Upper lobe of right lung (tissue), 1 donor: ENCODE measurements around the gene SQSTM1. TPM values are rescaled to one million over a fixed set of nuclear protein-coding genes. Genes with fewer than 3 reads are reported as not detected.

Source experiments
- ATAC-seq: fragments of 200-7000 bp; cut with Tn5 transposase; one replicate; pipeline ENCODE4 v1.9.1; 2020; ENCODE audit warnings: mild to moderate bottlenecking, moderate library complexity
- DNase-seq: peaks from one replicate; pipeline ENCODE4 v3.0.0-alpha.2; 2020
- H3K27ac ChIP-seq: fragments of 200-600 bp; one replicate; pipeline ENCODE4 v1.8.0; 2022
- H3K27me3 ChIP-seq: fragments of 200-600 bp; one replicate; pipeline ENCODE4 v1.8.0; 2022; ENCODE audit warnings: mild to moderate bottlenecking
- H3K36me3 ChIP-seq: fragments of 200-600 bp; one replicate; pipeline ENCODE4 v1.8.0; 2022
- H3K4me1 ChIP-seq: fragments of 200-600 bp; one replicate; pipeline ENCODE4 v1.8.0; 2022
- H3K4me3 ChIP-seq: fragments of 200-600 bp; one replicate; pipeline ENCODE4 v1.8.0; 2022; ENCODE audit warnings: mild to moderate bottlenecking
- H3K9me3 ChIP-seq: fragments of 200-600 bp; one replicate; pipeline ENCODE4 v1.8.0; 2022
- CTCF ChIP-seq: fragments of 200-600 bp; IDR thresholded peaks from one replicate; pipeline ENCODE4 v1.8.0; 2022; ENCODE audit warnings: antibody characterized with exemption
- intact Hi-C: fragments of 100-400 bp; cut with DNase I; formaldehyde crosslinking; loops from one replicate; pipeline ENCODE4 v1.11.0; 2022
- total RNA-seq: library from RNA; stranded (reverse); fragmentation: NEBNext Ultra II Directional; extraction: Animal tissue kit (Norgen Biotek cat#: 25700); gene quantifications from one replicate; pipeline ENCODE4 v1.2.1, GENCODE V29; 2021
- donor health status: DM: no; HTN: yes; CAD: no; lungs with severe emphysema.

The SQSTM1 gene
- total RNA-seq, 1 donor from 2014 or later: 501 TPM

GRCh38 chr5:179798771-179799643, 21.7 kb upstream of the SQSTM1 start:
- TF ChIP-seq CTCF: no peak
- Histone ChIP-seq H3K27me3 (no peaks in the 10 kb centered on the region), H3K36me3 (peaks cover 45% of the 10 kb centered on the region), H3K27ac (no peak overlapping the region), H3K4me3 (no peak overlapping the region), H3K9me3 (no peaks in the 10 kb centered on the region), H3K4me1 (peaks cover 35% of the 10 kb centered on the region)
- intact Hi-C loops: loop anchor here (5.0 kb wide), 1 partner anchor 37 kb away; no protein-coding TSS in a partner anchor
- no peak for DNase-seq
- no peak for ATAC-seq

DNA sequence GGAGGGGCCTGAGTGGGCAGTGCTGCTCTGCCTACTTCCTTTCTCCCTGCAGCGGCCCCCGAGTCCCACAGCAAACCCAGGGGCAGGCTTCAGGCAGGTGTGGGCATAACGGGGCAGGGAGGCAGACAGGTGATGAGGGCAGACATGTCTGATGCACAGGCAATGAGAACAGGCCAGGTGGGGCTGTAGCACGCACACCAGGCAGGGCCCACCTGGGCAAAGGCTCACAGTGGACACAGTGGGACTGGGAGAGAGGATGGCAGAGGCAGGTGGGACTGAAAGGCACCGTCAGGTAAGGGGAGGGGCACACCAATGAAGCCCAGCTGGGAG, 21.1 kb upstream of the SQSTM1 start:
- DNase-seq (no peak), ATAC-seq (no peak)
- intact Hi-C loops: loop anchor here (5.0 kb wide), 1 partner anchor 37 kb away; no protein-coding TSS in a partner anchor

GRCh38 chr5:179800071-179800695, 20.5 kb upstream of the SQSTM1 start:
- Histone ChIP-seq H3K27me3 (no peaks in the 10 kb centered on the region), H3K9me3 (no peaks in the 10 kb centered on the region), H3K27ac (no peak overlapping the region), H3K4me1 (peaks cover 35% of the 10 kb centered on the region), H3K36me3 (peaks cover 45% of the 10 kb centered on the region), H3K4me3 (no peak overlapping the region)
- DNase-seq (no peak), ATAC-seq (no peak)
- no peak for TF ChIP-seq CTCF
- intact Hi-C loops: no loop called here

More for the DNA sequence above, 21.1 kb upstream of the SQSTM1 start:
- Histone ChIP-seq H3K4me1 (peaks cover 35% of the 10 kb centered on the region), H3K27ac (no peak overlapping the region), H3K9me3 (no peaks in the 10 kb centered on the region), H3K4me3 (no peak overlapping the region), H3K27me3 (no peaks in the 10 kb centered on the region), H3K36me3 (peaks cover 45% of the 10 kb centered on the region)
- TF ChIP-seq CTCF: no peak

GRCh38 chr5:179800696-179801201, 20.0 kb upstream of the SQSTM1 start:
- ATAC-seq: no peak
- Histone ChIP-seq H3K27ac (no peak overlapping the region), H3K9me3 (no peaks in the 10 kb centered on the region), H3K27me3 (no peaks in the 10 kb centered on the region), H3K4me1 (peaks cover 34% of the 10 kb centered on the region), H3K36me3 (peaks cover 45% of the 10 kb centered on the region), H3K4me3 (no peak overlapping the region)
- intact Hi-C loops: no loop called here
- TF ChIP-seq CTCF: no peak
- DNase-seq: no peak

GRCh38 chr5:179801304-179802206, 19.1 kb upstream of the SQSTM1 start:
- ATAC-seq: peak; percentile 53
- intact Hi-C loops: no loop called here
- peak; percentile 68 for TF ChIP-seq CTCF
- H3K9me3 ChIP-seq: no peaks in the 10 kb centered on the region
- peaks cover 45% of the 10 kb centered on the region for H3K36me3 ChIP-seq
- no peak overlapping the region for H3K27ac ChIP-seq
- DNase-seq: peak; percentile 91
- H3K27me3 ChIP-seq: no peaks in the 10 kb centered on the region
- peaks cover 33% of the 10 kb centered on the region for H3K4me1 ChIP-seq
- no peak overlapping the region for H3K4me3 ChIP-seq
